Measurements from ENCODE around the gene GOPC. TPM values are rescaled to one million over a fixed set of nuclear protein-coding genes. Genes with fewer than 3 reads are reported as not detected.

Gene GOPC
- total RNA-seq, 2 experiments from 2014 or later = 14.8 to 15.8 TPM

DNA sequence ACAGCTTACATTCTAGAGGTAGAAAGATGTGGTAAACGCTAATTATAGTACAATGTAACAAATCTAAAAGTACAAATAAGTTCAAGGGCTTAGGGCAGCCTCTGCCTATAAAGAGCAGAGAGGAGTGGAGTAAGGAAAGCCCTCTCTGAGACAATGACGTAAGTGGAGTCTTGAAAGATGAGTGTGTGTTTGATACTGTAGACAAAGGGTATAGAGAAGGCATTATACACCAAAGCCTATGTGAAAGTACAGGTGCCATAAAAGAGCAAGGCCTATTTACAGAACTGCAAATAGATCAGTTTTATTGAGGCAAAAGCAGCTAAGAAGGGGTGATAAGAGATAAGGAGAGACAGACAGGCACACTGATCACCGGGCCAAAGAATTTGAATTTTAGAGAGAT is 10.9 kb downstream of the GOPC start:
- peaks cover 21% of the 10 kb centered on the region for H3K4me1 Mint-ChIP-seq (ENCODE audit: low read depth)
- intact Hi-C loops (cut with micrococcal nuclease) = no loop called here
- no peaks in the 10 kb centered on the region for H3K27me3 Mint-ChIP-seq
- peaks cover 23% of the 10 kb centered on the region for H3K36me3 Mint-ChIP-seq
- no peak overlapping the region for H3K4me3 Mint-ChIP-seq
- no peak for DNase-seq
- ChIA-PET POLR2A (no interaction called here), CTCF (interaction anchor here (1.9 kb wide), 1 partner anchor 141 kb away, joined by 7 read pairs; no protein-coding TSS in a partner anchor)
- no peak overlapping the region for H3K27ac Mint-ChIP-seq
- H3K9me3 Mint-ChIP-seq = peaks cover 4% of the 10 kb centered on the region

GRCh38 chr6:117590447-117590846 is 11.9 kb downstream of the GOPC start:
- H3K9me3 Mint-ChIP-seq = no peaks in the 10 kb centered on the region
- no peaks in the 10 kb centered on the region for H3K27me3 Mint-ChIP-seq
- POLR2A ChIA-PET = no interaction called here
- intact Hi-C loops (cut with micrococcal nuclease) = no loop called here
- peaks cover 15% of the 10 kb centered on the region for H3K36me3 Mint-ChIP-seq
- no peak for DNase-seq
- H3K4me1 Mint-ChIP-seq (ENCODE audit: low read depth) = peaks cover 19% of the 10 kb centered on the region
- CTCF ChIA-PET = interaction anchor here (1.9 kb wide), 1 partner anchor 140 kb away, joined by 7 read pairs; no protein-coding TSS in a partner anchor
- no peak overlapping the region for H3K27ac Mint-ChIP-seq
- H3K4me3 Mint-ChIP-seq = no peak overlapping the region

DNA sequence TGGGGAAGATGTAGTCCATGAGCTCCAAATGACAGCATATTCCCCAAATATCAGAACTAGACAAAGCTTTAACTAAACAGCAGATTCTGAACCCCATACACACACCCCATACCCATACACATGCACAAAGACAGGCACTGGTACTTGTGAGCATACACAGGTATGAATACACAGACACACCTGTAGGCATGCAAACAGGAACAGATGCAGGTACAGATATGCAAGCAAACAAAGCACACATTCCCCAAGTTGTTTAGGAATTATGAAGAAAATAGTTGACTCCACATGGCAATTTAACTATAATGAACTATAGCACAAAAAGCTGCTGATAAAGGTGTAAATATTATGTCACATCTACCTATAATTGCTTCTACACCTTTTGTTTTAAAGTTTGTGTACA is 16.7 kb downstream of the GOPC start:
- DNase-seq = no peak
- ChIA-PET CTCF (interaction anchor here (1.4 kb wide), 1 partner anchor 19 kb away, joined by 3 read pairs; no protein-coding TSS in a partner anchor), POLR2A (no interaction called here)
- Mint-ChIP-seq H3K27ac (no peak overlapping the region), H3K4me3 (no peak overlapping the region), H3K4me1 (ENCODE audit: low read depth) (peaks cover 35% of the 10 kb centered on the region), H3K36me3 (peaks cover 17% of the 10 kb centered on the region), H3K9me3 (no peaks in the 10 kb centered on the region), H3K27me3 (no peaks in the 10 kb centered on the region)
- intact Hi-C loops (cut with micrococcal nuclease) = no loop called here

- Mint-ChIP-seq H3K4me1 (ENCODE audit: low read depth) (peaks cover 6% of the 10 kb centered on the region), H3K27me3 (no peaks in the 10 kb centered on the region), H3K36me3 (peaks cover 28% of the 10 kb centered on the region), H3K27ac (no peak overlapping the region), H3K9me3 (no peaks in the 10 kb centered on the region), H3K4me3 (no peak overlapping the region)
- CTCF ChIA-PET = no interaction called here
- no peak for DNase-seq
- POLR2A ChIA-PET = no interaction called here
- intact Hi-C loops (cut with micrococcal nuclease) = no loop called here
Measured at GRCh38 chr6:117574198-117574597, 28.1 kb downstream of the GOPC start.

GRCh38 chr6:117573006-117573680 is 29.2 kb downstream of the GOPC start:
- DNase-seq = no peak
- Mint-ChIP-seq H3K27ac (no peak overlapping the region), H3K4me3 (no peak overlapping the region), H3K36me3 (peaks cover 29% of the 10 kb centered on the region), H3K27me3 (no peaks in the 10 kb centered on the region), H3K9me3 (no peaks in the 10 kb centered on the region), H3K4me1 (ENCODE audit: low read depth) (peaks cover 15% of the 10 kb centered on the region)
- intact Hi-C loops (cut with micrococcal nuclease) = no loop called here
- ChIA-PET POLR2A (no interaction called here), CTCF (interaction anchor here (0.7 to 1.1 kb wide), 2 partner anchors 106 to 123 kb away, joined by 3 to 4 read pairs; no protein-coding TSS in a partner anchor)

DNA sequence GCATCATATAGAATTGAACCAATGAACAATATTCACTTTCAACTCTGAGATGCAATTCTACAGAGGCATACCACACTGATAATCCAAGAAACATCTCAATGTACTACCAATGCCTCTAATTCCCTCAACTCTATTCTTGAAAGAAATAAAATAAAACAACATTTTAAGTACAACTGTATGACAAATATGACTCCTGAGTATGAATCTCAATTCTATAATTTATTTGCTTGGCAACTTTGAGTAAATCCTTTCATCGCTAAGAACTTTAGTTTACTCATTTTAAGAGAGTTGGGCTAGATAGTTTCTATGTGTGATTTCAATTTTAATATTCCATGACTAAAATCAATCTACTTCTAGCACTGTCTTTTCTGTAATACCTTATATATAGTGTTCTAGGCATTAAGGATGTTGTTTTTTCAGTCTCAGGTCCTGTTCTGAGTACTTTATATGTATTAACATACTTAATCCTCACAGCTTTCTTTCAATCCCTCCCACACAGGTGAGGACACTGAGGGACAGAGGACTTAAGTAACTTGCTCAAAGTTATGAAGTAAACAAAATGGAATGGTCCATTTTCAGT is 33.4 kb downstream of the GOPC start:
- CTCF ChIA-PET = interaction anchor here (0.7 to 2.2 kb wide), 5 partner anchors 13 to 119 kb away, joined by 3 to 18 read pairs (median 9); no protein-coding TSS in a partner anchor
- no peak overlapping the region for H3K27ac Mint-ChIP-seq
- no peaks in the 10 kb centered on the region for H3K27me3 Mint-ChIP-seq
- POLR2A ChIA-PET = interaction anchor here (2.9 kb wide), 1 partner anchor 20 kb away, joined by 13 read pairs; no protein-coding TSS in a partner anchor
- no peak for DNase-seq
- H3K4me1 Mint-ChIP-seq (ENCODE audit: low read depth) = peaks cover 17% of the 10 kb centered on the region
- intact Hi-C loops (cut with micrococcal nuclease) = loop anchor here (1.0 kb wide), 3 partner anchors 20 to 105 kb away; partner anchors contain the start of gene GOPC
- H3K9me3 Mint-ChIP-seq = no peaks in the 10 kb centered on the region
- H3K36me3 Mint-ChIP-seq = peaks cover 31% of the 10 kb centered on the region
- no peak overlapping the region for H3K4me3 Mint-ChIP-seq

- no peak for DNase-seq
- Mint-ChIP-seq H3K27ac (no peak overlapping the region), H3K36me3 (peaks cover 28% of the 10 kb centered on the region), H3K27me3 (no peaks in the 10 kb centered on the region), H3K9me3 (no peaks in the 10 kb centered on the region), H3K4me1 (ENCODE audit: low read depth) (peaks cover 17% of the 10 kb centered on the region), H3K4me3 (no peak overlapping the region)
- intact Hi-C loops (cut with micrococcal nuclease) = no loop called here
- POLR2A ChIA-PET = interaction anchor here (2.9 kb wide), 1 partner anchor 19 kb away, joined by 13 read pairs; no protein-coding TSS in a partner anchor
- CTCF ChIA-PET = interaction anchor here (1.3 to 2.2 kb wide), 6 partner anchors 9 to 119 kb away, joined by 3 to 18 read pairs (median 7); no protein-coding TSS in a partner anchor
Measured at GRCh38 chr6:117568247-117568646, 34.1 kb downstream of the GOPC start.

GRCh38 chr6:117564681-117565080 is 37.6 kb downstream of the GOPC start:
- no peaks in the 10 kb centered on the region for H3K27me3 Mint-ChIP-seq
- no peak overlapping the region for H3K27ac Mint-ChIP-seq

GRCh38 chr6:117561128-117561527 is 41.2 kb downstream of the GOPC start:
- Mint-ChIP-seq H3K27me3 (no peaks in the 10 kb centered on the region), H3K9me3 (no peaks in the 10 kb centered on the region), H3K4me1 (ENCODE audit: low read depth) (no peaks in the 10 kb centered on the region), H3K27ac (no peak overlapping the region), H3K4me3 (no peak overlapping the region), H3K36me3 (peaks cover 10% of the 10 kb centered on the region)
- ChIA-PET POLR2A (no interaction called here), CTCF (interaction anchor here (1.1 to 1.4 kb wide), 2 partner anchors 44 to 111 kb away, joined by 3 to 4 read pairs; no protein-coding TSS in a partner anchor)
- intact Hi-C loops (cut with micrococcal nuclease) = no loop called here
- DNase-seq = no peak

More at GRCh38 chr6:117564681-117565080, 37.6 kb downstream of the GOPC start:
- intact Hi-C loops (cut with micrococcal nuclease) = no loop called here
- POLR2A ChIA-PET = no interaction called here
- no peak for DNase-seq
- CTCF ChIA-PET = interaction anchor here (0.6 to 2.1 kb wide), 4 partner anchors 9 to 637 kb away, joined by 3 to 7 read pairs (median 4); no protein-coding TSS in a partner anchor
- Mint-ChIP-seq H3K4me3 (no peak overlapping the region), H3K9me3 (no peaks in the 10 kb centered on the region), H3K36me3 (peaks cover 20% of the 10 kb centered on the region), H3K4me1 (ENCODE audit: low read depth) (peaks cover 16% of the 10 kb centered on the region)

GRCh38 chr6:117559299-117559698 is 43.0 kb downstream of the GOPC start:
- DNase-seq = no peak
- intact Hi-C loops (cut with micrococcal nuclease) = loop anchor here (10.0 kb wide), 1 partner anchor 584 kb away; no protein-coding TSS in a partner anchor
- CTCF ChIA-PET = interaction anchor here (0.8 to 7.3 kb wide), 3 partner anchors 8 to 109 kb away, joined by 3 to 130 read pairs (median 3); no protein-coding TSS in a partner anchor
- no peak overlapping the region for H3K27ac Mint-ChIP-seq
- no peaks in the 10 kb centered on the region for H3K4me1 Mint-ChIP-seq (ENCODE audit: low read depth)
- H3K36me3 Mint-ChIP-seq = peaks cover 8% of the 10 kb centered on the region
- POLR2A ChIA-PET = no interaction called here
- no peaks in the 10 kb centered on the region for H3K27me3 Mint-ChIP-seq
- H3K4me3 Mint-ChIP-seq = no peak overlapping the region
- H3K9me3 Mint-ChIP-seq = no peaks in the 10 kb centered on the region

DNA sequence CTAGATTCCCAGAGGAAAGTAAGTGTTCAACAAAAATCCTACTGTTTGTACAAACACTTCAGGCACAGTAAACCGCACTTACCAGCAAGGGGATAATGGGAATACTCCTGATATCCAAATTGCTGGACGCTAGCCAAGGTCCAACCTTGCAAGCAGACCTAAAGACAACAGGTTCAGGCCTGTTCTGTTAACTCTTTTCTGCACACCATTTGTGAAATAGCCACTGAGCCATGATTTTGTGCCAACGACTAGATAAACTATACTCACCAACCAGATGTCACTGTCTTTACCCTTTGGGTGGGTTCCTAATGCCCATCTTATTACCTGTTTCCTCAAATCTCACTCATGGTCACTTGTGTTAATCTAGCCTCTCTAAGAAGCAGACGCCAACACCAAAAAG is 43.5 kb downstream of the GOPC start:
- DNase-seq = no peak
- Mint-ChIP-seq H3K4me3 (no peak overlapping the region), H3K4me1 (ENCODE audit: low read depth) (no peaks in the 10 kb centered on the region), H3K27ac (no peak overlapping the region), H3K27me3 (no peaks in the 10 kb centered on the region), H3K9me3 (no peaks in the 10 kb centered on the region), H3K36me3 (peaks cover 8% of the 10 kb centered on the region)
- ChIA-PET POLR2A (interaction anchor here (1.0 kb wide), 1 partner anchor 44 kb away, joined by 3 read pairs; the partner anchor contains the start of gene GOPC), CTCF (interaction anchor here (1.1 to 7.3 kb wide), 3 partner anchors 49 to 109 kb away, joined by 3 to 130 read pairs (median 3); no protein-coding TSS in a partner anchor)
- intact Hi-C loops (cut with micrococcal nuclease) = loop anchor here (10.0 kb wide), 1 partner anchor 584 kb away; no protein-coding TSS in a partner anchor

GRCh38 chr6:117557951-117558350 is 44.4 kb downstream of the GOPC start:
- no peaks in the 10 kb centered on the region for H3K4me1 Mint-ChIP-seq (ENCODE audit: low read depth)
- H3K4me3 Mint-ChIP-seq = no peak overlapping the region
- ChIA-PET CTCF (interaction anchor here (0.8 to 7.3 kb wide), 5 partner anchors 50 to 108 kb away, joined by 3 to 130 read pairs (median 3); no protein-coding TSS in a partner anchor), POLR2A (interaction anchor here (1.0 kb wide), 1 partner anchor 44 kb away, joined by 3 read pairs; the partner anchor contains the start of gene GOPC)
- no peaks in the 10 kb centered on the region for H3K9me3 Mint-ChIP-seq
- H3K36me3 Mint-ChIP-seq = peaks cover 5% of the 10 kb centered on the region
- H3K27ac Mint-ChIP-seq = no peak overlapping the region
- no peaks in the 10 kb centered on the region for H3K27me3 Mint-ChIP-seq
- DNase-seq = no peak
- intact Hi-C loops (cut with micrococcal nuclease) = loop anchor here (2.0 to 10.0 kb wide), 2 partner anchors 211 to 583 kb away; no protein-coding TSS in a partner anchor

All from activated CD4-positive, alpha-beta memory T cell treated with anti-CD3 and anti-CD28 coated beads for 36 hours (primary cell).